Measurements from ENCODE around the gene CYP1A2. TPM values are rescaled to one million over a fixed set of nuclear protein-coding genes. Genes with fewer than 3 reads are reported as not detected.

CYP1A2 gene
- polyA plus RNA-seq, 1 donor = not detected

GRCh38 chr15:74775894-74776293 is 27.2 kb downstream of the CYP1A2 start:
- Histone ChIP-seq H3K4me1 (ENCODE audit: control insufficient read depth, insufficient read depth, low read length) (peaks cover 54% of the 10 kb centered on the region), H3K27me3 (ENCODE audit: control insufficient read depth, insufficient read depth, low read length) (no peaks in the 10 kb centered on the region), H3K36me3 (ENCODE audit: control insufficient read depth, insufficient read depth, low read length) (no peaks in the 10 kb centered on the region), H3K9me3 (ENCODE audit: control insufficient read depth, low read depth, low read length) (no peaks in the 10 kb centered on the region), H3K27ac (ENCODE audit: low read length) (no peak overlapping the region), H3K4me3 (ENCODE audit: low read length) (no peak overlapping the region)
- WGBS (ENCODE audit: insufficient coverage, low lambda C conversion rate) = no CpG with 5 or more reads among the region's 4 CpGs
- no peak for DNase-seq

DNA sequence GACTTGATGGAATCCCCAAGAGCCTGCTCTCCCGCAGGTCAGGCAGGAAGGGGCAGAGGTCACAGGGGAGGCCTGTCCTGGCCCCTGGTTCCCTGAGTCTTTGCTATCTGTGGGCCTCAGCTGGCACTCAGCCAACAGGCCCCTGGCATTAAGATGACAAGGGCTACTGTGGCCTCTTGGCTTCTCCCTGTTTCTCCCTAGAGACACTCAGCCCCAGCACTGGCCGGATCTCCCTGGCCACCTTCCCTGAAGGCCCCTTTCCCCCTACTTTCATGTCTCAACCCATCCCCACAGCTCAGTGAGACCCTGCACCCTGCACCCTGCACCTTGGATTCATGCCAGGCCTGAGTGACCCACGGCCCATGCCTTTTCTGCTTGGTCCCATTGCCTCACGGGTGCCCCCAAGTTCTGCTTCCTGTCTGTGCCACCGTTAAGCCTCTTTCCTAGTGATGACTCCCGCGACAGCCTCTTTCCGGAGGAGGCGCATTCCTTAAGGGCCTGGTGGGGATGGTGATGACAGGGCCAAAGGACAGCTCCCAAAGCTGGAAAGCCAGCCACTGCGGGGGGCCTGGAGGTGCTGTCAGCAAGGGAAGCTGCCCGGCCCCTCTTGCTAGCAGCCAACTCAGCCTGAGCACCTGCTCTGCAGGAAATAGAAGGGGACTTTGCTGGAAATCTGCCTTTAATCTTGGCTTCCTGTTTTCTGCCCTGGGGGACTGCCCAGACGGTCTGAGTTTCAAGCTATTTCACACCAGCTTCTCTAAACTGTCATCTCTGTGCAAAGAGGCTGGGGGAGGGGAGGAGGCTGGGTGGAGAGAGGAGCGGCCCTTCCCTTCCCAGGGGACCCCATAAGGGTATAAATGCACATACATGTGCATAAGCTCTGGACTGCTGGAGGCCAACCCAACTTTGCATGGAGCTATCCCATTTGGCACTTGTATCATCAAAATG is 28.4 kb downstream of the CYP1A2 start:
- Histone ChIP-seq H3K36me3 (ENCODE audit: control insufficient read depth, insufficient read depth, low read length) (no peaks in the 10 kb centered on the region), H3K27me3 (ENCODE audit: control insufficient read depth, insufficient read depth, low read length) (no peaks in the 10 kb centered on the region), H3K9me3 (ENCODE audit: control insufficient read depth, low read depth, low read length) (no peaks in the 10 kb centered on the region), H3K27ac (ENCODE audit: low read length) (no peak overlapping the region), H3K4me3 (ENCODE audit: low read length) (no peak overlapping the region), H3K4me1 (ENCODE audit: control insufficient read depth, insufficient read depth, low read length) (peaks cover 63% of the 10 kb centered on the region)
- DNase-seq = peak in 1 of 2 donors; percentile 41
- no CpG with 5 or more reads among the region's 13 CpGs for WGBS (ENCODE audit: insufficient coverage, low lambda C conversion rate)

DNA sequence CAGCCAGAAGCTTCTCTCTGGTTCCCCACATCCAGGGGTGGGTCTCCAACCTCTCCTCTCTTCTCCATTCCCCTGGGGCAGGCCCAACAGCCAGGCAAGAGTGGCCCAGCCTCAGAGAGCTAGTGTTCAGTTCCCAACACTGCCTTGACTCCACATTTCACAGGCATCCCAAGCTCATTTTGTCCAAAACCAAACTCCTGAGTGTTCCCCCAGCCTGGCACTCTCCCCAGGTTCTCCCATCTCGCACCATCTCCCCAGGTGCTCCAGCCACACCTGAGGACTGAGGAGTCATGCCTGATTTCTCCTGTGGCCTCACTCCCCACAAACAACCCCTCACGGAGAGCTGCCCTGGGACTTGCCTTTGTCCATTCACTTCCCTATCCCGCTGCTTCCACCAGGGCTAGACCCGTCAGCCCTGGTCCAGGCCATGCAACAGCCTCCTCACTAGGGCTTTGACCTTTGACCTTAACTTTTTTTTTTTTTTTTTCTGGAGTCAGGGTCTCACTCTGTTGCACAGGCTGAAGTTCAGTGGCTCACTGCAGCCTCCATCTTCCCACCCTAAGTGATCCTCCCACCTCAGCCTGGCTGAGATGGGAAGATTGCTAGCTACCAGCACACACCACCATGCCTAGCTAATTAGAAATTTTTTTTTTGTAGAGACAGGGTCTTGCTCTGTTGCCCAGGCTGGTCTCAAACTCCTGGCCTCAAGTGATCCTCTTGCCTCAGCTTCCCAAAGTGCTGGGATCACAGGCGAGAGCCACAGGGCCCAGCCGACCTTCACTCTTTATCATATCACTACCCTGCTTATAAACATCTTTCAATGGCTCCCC is 29.3 kb downstream of the CYP1A2 start:
- H3K9me3 ChIP-seq (ENCODE audit: control insufficient read depth, low read depth, low read length) = no peaks in the 10 kb centered on the region
- no peak overlapping the region for H3K27ac ChIP-seq (ENCODE audit: low read length)
- no CpG with 5 or more reads among the region's 6 CpGs for WGBS (ENCODE audit: insufficient coverage, low lambda C conversion rate)
- peaks cover 65% of the 10 kb centered on the region for H3K4me1 ChIP-seq (ENCODE audit: control insufficient read depth, insufficient read depth, low read length)
- DNase-seq = peak in 1 of 2 donors; percentile 9
- no peaks in the 10 kb centered on the region for H3K36me3 ChIP-seq (ENCODE audit: control insufficient read depth, insufficient read depth, low read length)
- no peaks in the 10 kb centered on the region for H3K27me3 ChIP-seq (ENCODE audit: control insufficient read depth, insufficient read depth, low read length)
- H3K4me3 ChIP-seq (ENCODE audit: low read length) = no peak overlapping the region

- H3K27ac ChIP-seq (ENCODE audit: low read length) = no peak overlapping the region
- no CpG with 5 or more reads among the region's 5 CpGs for WGBS (ENCODE audit: insufficient coverage, low lambda C conversion rate)
- H3K36me3 ChIP-seq (ENCODE audit: control insufficient read depth, insufficient read depth, low read length) = no peaks in the 10 kb centered on the region
- H3K4me3 ChIP-seq (ENCODE audit: low read length) = no peak overlapping the region
- H3K9me3 ChIP-seq (ENCODE audit: control insufficient read depth, low read depth, low read length) = no peaks in the 10 kb centered on the region
- peaks cover 64% of the 10 kb centered on the region for H3K4me1 ChIP-seq (ENCODE audit: control insufficient read depth, insufficient read depth, low read length)
- H3K27me3 ChIP-seq (ENCODE audit: control insufficient read depth, insufficient read depth, low read length) = no peaks in the 10 kb centered on the region
- DNase-seq = no peak
Measured at GRCh38 chr15:74778599-74778970, 29.9 kb downstream of the CYP1A2 start.

GRCh38 chr15:74779162-74779648 is 30.6 kb downstream of the CYP1A2 start:
- H3K27ac ChIP-seq (ENCODE audit: low read length) = no peak overlapping the region
- H3K27me3 ChIP-seq (ENCODE audit: control insufficient read depth, insufficient read depth, low read length) = no peaks in the 10 kb centered on the region
- DNase-seq = no peak
- no peaks in the 10 kb centered on the region for H3K9me3 ChIP-seq (ENCODE audit: control insufficient read depth, low read depth, low read length)
- no peak overlapping the region for H3K4me3 ChIP-seq (ENCODE audit: low read length)
- H3K4me1 ChIP-seq (ENCODE audit: control insufficient read depth, insufficient read depth, low read length) = peaks cover 65% of the 10 kb centered on the region
- 63% methylated on average over 2 of the region's 7 CpGs for WGBS (ENCODE audit: insufficient coverage, low lambda C conversion rate)
- peaks cover 2% of the 10 kb centered on the region for H3K36me3 ChIP-seq (ENCODE audit: control insufficient read depth, insufficient read depth, low read length)

- Histone ChIP-seq H3K36me3 (ENCODE audit: control insufficient read depth, insufficient read depth, low read length) (peaks cover 7% of the 10 kb centered on the region), H3K4me3 (ENCODE audit: low read length) (peak overlapping the region; percentile 46), H3K4me1 (ENCODE audit: control insufficient read depth, insufficient read depth, low read length) (peaks cover 65% of the 10 kb centered on the region), H3K27ac (ENCODE audit: low read length) (peak overlapping the region; percentile 48), H3K9me3 (ENCODE audit: control insufficient read depth, low read depth, low read length) (no peaks in the 10 kb centered on the region), H3K27me3 (ENCODE audit: control insufficient read depth, insufficient read depth, low read length) (no peaks in the 10 kb centered on the region)
- DNase-seq = no peak
- 55% methylated on average over 2 of the region's 16 CpGs for WGBS (ENCODE audit: insufficient coverage, low lambda C conversion rate)
Measured at GRCh38 chr15:74780523-74781430, 32.1 kb downstream of the CYP1A2 start.

- WGBS (ENCODE audit: insufficient coverage, low lambda C conversion rate) = no CpG with 5 or more reads among the region's 74 CpGs
- peaks cover 12% of the 10 kb centered on the region for H3K36me3 ChIP-seq (ENCODE audit: control insufficient read depth, insufficient read depth, low read length)
- H3K4me3 ChIP-seq (ENCODE audit: low read length) = peak within 1 kb of the TSS; percentile 83
- peak within 1 kb of the TSS; percentile 44 for H3K27ac ChIP-seq (ENCODE audit: low read length)
- DNase-seq = peak; percentile 67 to 70
- peaks cover 68% of the 10 kb centered on the region for H3K4me1 ChIP-seq (ENCODE audit: control insufficient read depth, insufficient read depth, low read length)
- no peaks in the 10 kb centered on the region for H3K9me3 ChIP-seq (ENCODE audit: control insufficient read depth, low read depth, low read length)
- no peaks in the 10 kb centered on the region for H3K27me3 ChIP-seq (ENCODE audit: control insufficient read depth, insufficient read depth, low read length)
Measured at GRCh38 chr15:74781431-74782258, 33.0 kb downstream of the CYP1A2 start, which contains the start of gene CSK. Gene CSK (plus strand): TSS chr15:74782080. CDS start chr15:74798298, 16,218 bp downstream.

DNA sequence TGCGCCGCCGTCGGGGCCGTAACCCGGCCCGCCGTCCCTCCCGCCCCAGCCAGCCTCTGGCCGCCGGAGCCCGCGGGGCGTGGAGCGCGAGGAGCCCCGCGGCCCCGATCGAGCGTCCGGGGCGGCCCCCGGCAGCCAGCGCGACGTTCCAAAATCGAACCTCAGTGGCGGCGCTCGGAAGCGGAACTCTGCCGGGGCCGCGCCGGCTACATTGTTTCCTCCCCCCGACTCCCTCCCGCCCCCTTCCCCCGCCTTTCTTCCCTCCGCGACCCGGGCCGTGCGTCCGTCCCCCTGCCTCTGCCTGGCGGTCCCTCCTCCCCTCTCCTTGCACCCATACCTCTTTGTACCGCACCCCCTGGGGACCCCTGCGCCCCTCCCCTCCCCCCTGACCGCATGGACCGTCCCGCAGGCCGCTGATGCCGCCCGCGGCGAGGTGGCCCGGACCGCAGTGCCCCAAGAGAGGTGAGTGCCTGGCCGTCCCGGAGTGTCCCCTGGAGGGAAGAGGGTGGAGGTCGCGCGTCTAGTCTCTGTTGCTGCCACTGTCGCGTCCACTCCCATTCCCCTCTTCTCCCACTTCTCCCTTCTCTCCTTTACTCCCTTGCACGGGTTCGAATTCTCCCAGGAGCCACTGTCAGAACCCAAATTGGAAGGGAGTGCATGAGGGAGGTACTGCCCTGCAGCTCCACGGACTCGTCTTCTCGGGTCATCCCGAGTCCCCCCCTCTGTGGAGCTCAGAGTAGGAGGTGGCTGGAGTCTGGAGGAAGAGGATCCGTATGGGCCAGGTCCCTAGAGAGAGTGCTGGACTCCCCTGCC is 33.8 kb downstream of the CYP1A2 start:
- WGBS (ENCODE audit: insufficient coverage, low lambda C conversion rate) = no CpG with 5 or more reads among the region's 72 CpGs
- Histone ChIP-seq H3K9me3 (ENCODE audit: control insufficient read depth, low read depth, low read length) (no peaks in the 10 kb centered on the region), H3K27me3 (ENCODE audit: control insufficient read depth, insufficient read depth, low read length) (no peaks in the 10 kb centered on the region), H3K27ac (ENCODE audit: low read length) (peak overlapping the region; percentile 34), H3K4me1 (ENCODE audit: control insufficient read depth, insufficient read depth, low read length) (peaks cover 68% of the 10 kb centered on the region), H3K36me3 (ENCODE audit: control insufficient read depth, insufficient read depth, low read length) (peaks cover 13% of the 10 kb centered on the region), H3K4me3 (ENCODE audit: low read length) (peak overlapping the region; percentile 83)
- no peak for DNase-seq
